HCT116 (cell line): Measurements from ENCODE around the gene TMEM145. TPM values are rescaled to one million over a fixed set of nuclear protein-coding genes. Genes with fewer than 3 reads are reported as not detected.

ENCODE experiments used
- ATAC-seq: fragments of 200-7000 bp; cut with Tn5 transposase; 2 replicates; pipeline ENCODE4 v1.9.1; 2020; ENCODE audit warnings: mild to moderate bottlenecking, moderate library complexity
- BruUV-seq: library from RNA; stranded (reverse); fragments of 400-500 nt; replicated peaks from 2 replicates; lab custom pipeline; 2021; lab: Mats Ljungman, UMichigan
- CTCF ChIA-PET: fragments of 300-600 bp; sonication (Branson Sonifier 250); formaldehyde crosslinking; loops from one replicate; lab custom pipeline; 2021; ENCODE audit warnings: antibody characterized with exemption; lab: Charles Lee
- POLR2A ChIA-PET: fragments of 300-600, 350-600 bp; sonication (Branson Sonifier 250); formaldehyde crosslinking; loops from one replicate; lab custom pipeline; 2021; ENCODE audit warnings: antibody characterized with exemption; lab: Charles Lee
- RAD21 ChIA-PET, 2 experiments: fragments of 300-600 bp; sonication (Branson Sonifier 250); formaldehyde crosslinking; loops; one replicate each; lab custom pipeline; 2023; ENCODE audit warnings: low total read pairs in 2 of 2; ENCODE audit not compliant: uncharacterized antibody in 2 of 2, unreplicated experiment in 2 of 2, low non-redundant PET in 1 of 2; lab: Charles Lee
- DNase-seq: peaks from one replicate; pipeline ENCODE4 v3.0.0-alpha.2; 2010; ENCODE audit warnings: low read depth, low spot score
- H2AFZ ChIP-seq: fragments of 200-600 bp; shearing (Covaris generic), sonication (generic); 2 replicates; pipeline ENCODE4 v1.6.1; 2017; ENCODE audit warnings: low read depth, mixed run types, mixed read lengths, antibody characterized with exemption, low read length; ENCODE audit not compliant: poor library complexity, severe bottlenecking
- H3K27ac ChIP-seq: 2 replicates; pipeline ENCODE4 v1.5.1; 2012; ENCODE audit warnings: low read depth, low read length
- H3K27me3 ChIP-seq: fragments of 200-600 bp; sonication (generic); 2 replicates; pipeline ENCODE4 v1.6.1; 2016; ENCODE audit warnings: mixed run types, low read length, mixed read lengths; ENCODE audit not compliant: insufficient read depth
- H3K36me3 ChIP-seq, 2 experiments: fragments of 200-500 bp in 1 of 2; fragments of 200-600 bp in 1 of 2; sonication (Bioruptor generic) in 1 of 2; sonication (generic) in 1 of 2; 2 replicates each; pipeline versions ENCODE4 v1.5.1 to v1.6.1; 2014 to 2016; ENCODE audit warnings: low read length in 2 of 2, inconsistent platforms in 1 of 2, mixed read lengths in 1 of 2, mixed run types in 1 of 2; ENCODE audit not compliant: insufficient read depth in 2 of 2, control insufficient read depth in 1 of 2
- H3K4me1 ChIP-seq, 2 experiments: fragments of 200-600 bp in 1 of 2; sonication (generic) in 1 of 2; 2 replicates each; pipeline versions ENCODE4 v1.5.1 to v1.6.1; 2012 to 2017; ENCODE audit warnings: low read length in 2 of 2, inconsistent platforms in 1 of 2, mild to moderate bottlenecking in 1 of 2, mixed read lengths in 1 of 2, mixed run types in 1 of 2, moderate library complexity in 1 of 2; ENCODE audit not compliant: insufficient read depth in 2 of 2, control insufficient read depth in 1 of 2
- H3K4me2 ChIP-seq: fragments of 200-600 bp; sonication (generic); 2 replicates; pipeline ENCODE4 v1.6.1; 2017; ENCODE audit warnings: mixed run types, low read length, mixed read lengths
- H3K4me3 ChIP-seq, 2 experiments: fragments of 200-600 bp in 1 of 2; sonication (generic) in 1 of 2; replicated peaks in 1 of 2; 2 replicates each; pipeline ENCODE4 v1.5.1; 2011 to 2016; ENCODE audit warnings: low read length in 2 of 2, control low read depth in 1 of 2, low read depth in 1 of 2, mild to moderate bottlenecking in 1 of 2, mixed read lengths in 1 of 2, mixed run types in 1 of 2
- H3K79me2 ChIP-seq: fragments of 200-600 bp; sonication (generic); 2 replicates; pipeline ENCODE4 v1.6.1; 2017; ENCODE audit warnings: mild to moderate bottlenecking, mixed run types, low read length, moderate library complexity, mixed read lengths; ENCODE audit not compliant: insufficient read depth
- H3K9ac ChIP-seq: fragments of 200-600 bp; sonication (generic); 2 replicates; pipeline ENCODE4 v1.6.1; 2016; ENCODE audit warnings: low read length, mixed read lengths
- H3K9me2 ChIP-seq: fragments of 200-600 bp; sonication (generic), shearing (Covaris generic); 2 replicates; pipeline ENCODE4 v1.6.1; 2017; ENCODE audit warnings: mixed run types, mild to moderate bottlenecking, moderate library complexity; ENCODE audit not compliant: insufficient read depth
- H3K9me3 ChIP-seq, 2 experiments: fragments of 200-500 bp in 1 of 2; fragments of 200-600 bp in 1 of 2; sonication (Bioruptor generic) in 1 of 2; sonication (generic) in 1 of 2; 2 replicates each; pipeline ENCODE4 v1.6.1; 2014 to 2017; ENCODE audit warnings: low read length in 2 of 2, mixed read lengths in 2 of 2, inconsistent platforms in 1 of 2, low read depth in 1 of 2, mild to moderate bottlenecking in 1 of 2, mixed run types in 1 of 2, moderate library complexity in 1 of 2; ENCODE audit not compliant: control insufficient read depth in 1 of 2, insufficient read depth in 1 of 2
- H4K20me1 ChIP-seq: fragments of 200-600 bp; sonication (generic), shearing (Covaris generic); 2 replicates; pipeline ENCODE4 v1.6.1; 2017; ENCODE audit warnings: mixed run types, mild to moderate bottlenecking, moderate library complexity; ENCODE audit not compliant: insufficient read depth
- ELF1 ChIP-seq: IDR thresholded peaks from 2 replicates; pipeline ENCODE4 v1.6.1; 2012; ENCODE audit warnings: low read depth, borderline replicate concordance
- EZH2phosphoT487 ChIP-seq: fragments of 200-600 bp; IDR thresholded peaks from 2 replicates; pipeline ENCODE4 v1.6.1; 2018; ENCODE audit warnings: antibody characterized with exemption, borderline replicate concordance
- FOSL1 ChIP-seq: IDR thresholded peaks from 2 replicates; pipeline ENCODE4 v1.6.1; 2012; ENCODE audit warnings: low read depth
- JUND ChIP-seq: IDR thresholded peaks from 2 replicates; pipeline ENCODE4 v1.6.1; 2012
- POLR2A ChIP-seq: IDR thresholded peaks from 2 replicates; pipeline ENCODE4 v1.7.0; 2011; ENCODE audit warnings: borderline replicate concordance; ENCODE audit not compliant: insufficient read depth, insufficient read length; ENCODE audit errors: extremely low read depth
- POLR2AphosphoS5 ChIP-seq: IDR thresholded peaks from 2 replicates; pipeline ENCODE4 v1.6.1; 2011; ENCODE audit warnings: mild to moderate bottlenecking, low read depth, low read length, moderate library complexity
- RAD21 ChIP-seq: IDR thresholded peaks from 2 replicates; pipeline ENCODE4 v1.6.1; 2012; ENCODE audit warnings: low read depth, mild to moderate bottlenecking
- ZBTB33 ChIP-seq: IDR thresholded peaks from 2 replicates; pipeline ENCODE4 v1.6.1; 2011; ENCODE audit warnings: mild to moderate bottlenecking, low read length, moderate library complexity; ENCODE audit not compliant: insufficient replicate concordance; ENCODE audit errors: extremely low read depth
- intact Hi-C: fragments of 100-400 bp; cut with micrococcal nuclease; formaldehyde crosslinking; loops from 2 replicates; pipeline ENCODE4 v1.10.0; 2022
- total RNA-seq: library from RNA; stranded (reverse); gene quantifications from one replicate; pipeline ENCODE4 v1.2.1, GENCODE V29; 2021; ENCODE audit not compliant: unreplicated experiment

Gene TMEM145
- total RNA-seq, 1 experiment from 2014 or later: 7.2 TPM

GRCh38 chr19:42269478-42270345 lies 43.4 kb upstream of the TMEM145 start:
- peak overlapping the region; percentile 90 for H3K27ac ChIP-seq

GRCh38 chr19:42270346-42271044 lies 42.6 kb upstream of the TMEM145 start:
- H3K4me2 ChIP-seq: peak overlapping the region; percentile 93
- H3K27ac ChIP-seq: peak overlapping the region; percentile 90
- H2AFZ ChIP-seq: no peak overlapping the region
- ChIA-PET POLR2A (interaction anchor here (0.9 to 1.6 kb wide), 3 partner anchors 9 to 22 kb away, joined by 3 to 4 read pairs (median 3); no protein-coding TSS in a partner anchor), RAD21 (interaction anchor here in 1 of 2 experiments (0.8 kb wide), 1 partner anchor 24 kb away, joined by 3 read pairs; no protein-coding TSS in a partner anchor), CTCF (interaction anchor here (0.6 to 2.1 kb wide), 3 partner anchors 9 to 52 kb away, joined by 3 to 22 read pairs (median 4); no protein-coding TSS in a partner anchor)
- peaks cover 23 to 32% of the 10 kb centered on the region in 2 experiments for H3K4me1 ChIP-seq
- H3K79me2 ChIP-seq: peaks cover 16% of the 10 kb centered on the region
- H3K36me3 ChIP-seq: peaks cover 3 to 5% of the 10 kb centered on the region in 2 experiments; a peak in 2 of 4 replicates
- intact Hi-C loops: no loop called here
- peak overlapping the region; percentile 73 for H3K9ac ChIP-seq
- TF ChIP-seq POLR2A: no peak
- TF ChIP-seq JUND: no peak
- no peak for TF ChIP-seq ELF1
- TF ChIP-seq EZH2phosphoT487: no peak
- TF ChIP-seq ZBTB33: no peak
- TF ChIP-seq FOSL1: no peak
- H4K20me1 ChIP-seq: no peaks in the 10 kb centered on the region
- BruUV-seq: TSS peak; percentile 32
- H3K27me3 ChIP-seq: no peaks in the 10 kb centered on the region
- H3K9me2 ChIP-seq: no peaks in the 10 kb centered on the region
- no peaks in the 10 kb centered on the region for H3K9me3 ChIP-seq
- H3K4me3 ChIP-seq: peak overlapping the region; percentile 74 to 80
- ATAC-seq (no peak), DNase-seq (no peak)

More at GRCh38 chr19:42269478-42270345, 43.4 kb upstream of the TMEM145 start:
- H3K4me3 ChIP-seq: peak overlapping the region; percentile 74 to 80
- TF ChIP-seq POLR2AphosphoS5 (peak; percentile 1; the same call in 1 of the 2 replicates), RAD21 (no peak)
- TF ChIP-seq, all 23 proteins: peak for 1
- peak overlapping the region; percentile 73 for H3K9ac ChIP-seq
- H3K4me2 ChIP-seq: peak overlapping the region; percentile 93
- H3K9me2 ChIP-seq: no peaks in the 10 kb centered on the region
- CTCF ChIA-PET: interaction anchor here (2.1 kb wide), 1 partner anchor 9 kb away, joined by 22 read pairs; no protein-coding TSS in a partner anchor
- no peak overlapping the region for H2AFZ ChIP-seq
- peaks cover 23 to 32% of the 10 kb centered on the region in 2 experiments for H3K4me1 ChIP-seq
- H3K27me3 ChIP-seq: no peaks in the 10 kb centered on the region
- POLR2A ChIA-PET: interaction anchor here (0.5 to 1.6 kb wide), 4 partner anchors 10 to 21 kb away, joined by 3 to 4 read pairs (median 3); no protein-coding TSS in a partner anchor
- ATAC-seq (no peak), DNase-seq (no peak)
- H4K20me1 ChIP-seq: no peaks in the 10 kb centered on the region
- intact Hi-C loops: no loop called here
- H3K36me3 ChIP-seq: peaks cover 0 to 5% of the 10 kb centered on the region in 2 experiments; a peak in 2 of 4 replicates
- RAD21 ChIA-PET: interaction anchor here in 1 of 2 experiments (0.8 kb wide), 1 partner anchor 23 kb away, joined by 3 read pairs; no protein-coding TSS in a partner anchor
- H3K79me2 ChIP-seq: peaks cover 16% of the 10 kb centered on the region
- BruUV-seq: no TSS peak
- H3K9me3 ChIP-seq: no peaks in the 10 kb centered on the region
